Ovary (tissue), 3 donors: Measurements from ENCODE around the gene MED12.

ENCODE experiments used
- EP300 ChIP-seq: sonication (generic); formaldehyde crosslinking; IDR thresholded peaks from one replicate; pipeline ENCODE4 v1.6.1; 2017; ENCODE audit warnings: antibody characterized with exemption
- POLR2A ChIP-seq: fragments of 450-650 bp; IDR thresholded peaks from one replicate; pipeline ENCODE4 v1.6.1; 2017; ENCODE audit warnings: antibody characterized with exemption, mild to moderate bottlenecking, moderate library complexity
- TF ChIP-seq, protein P1 (sequence below), 3 donors: fragments of 450-650 bp in 2 of 3; fragments of 200-600 bp in 1 of 3; IDR thresholded peaks; one replicate each; pipeline versions ENCODE4 v1.5.1 to v1.8.0; 2016 to 2022; ENCODE audit warnings: antibody characterized with exemption in 3 of 3, mild to moderate bottlenecking in 1 of 3
- donor health status: DM: no; HTN: no; CAD: no.

DNA sequence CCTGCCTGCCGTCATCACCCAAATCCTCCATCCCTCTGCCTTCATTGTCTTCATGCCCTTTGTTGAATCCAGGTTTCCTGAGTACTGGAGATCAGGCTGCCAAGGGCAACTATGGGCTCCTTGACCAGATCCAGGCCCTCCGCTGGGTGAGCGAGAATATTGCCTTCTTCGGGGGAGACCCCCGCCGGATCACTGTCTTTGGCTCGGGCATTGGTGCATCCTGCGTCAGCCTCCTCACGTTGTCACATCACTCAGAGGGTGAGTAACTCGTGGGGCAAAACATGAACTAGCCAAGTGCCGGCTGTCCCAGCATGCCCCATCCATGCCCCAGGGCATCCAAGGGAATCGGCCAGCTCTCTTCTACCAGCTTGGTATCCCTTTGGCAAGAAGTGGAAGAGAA, 45.7 kb downstream of the MED12 start:
- TF ChIP-seq, protein P1, sequence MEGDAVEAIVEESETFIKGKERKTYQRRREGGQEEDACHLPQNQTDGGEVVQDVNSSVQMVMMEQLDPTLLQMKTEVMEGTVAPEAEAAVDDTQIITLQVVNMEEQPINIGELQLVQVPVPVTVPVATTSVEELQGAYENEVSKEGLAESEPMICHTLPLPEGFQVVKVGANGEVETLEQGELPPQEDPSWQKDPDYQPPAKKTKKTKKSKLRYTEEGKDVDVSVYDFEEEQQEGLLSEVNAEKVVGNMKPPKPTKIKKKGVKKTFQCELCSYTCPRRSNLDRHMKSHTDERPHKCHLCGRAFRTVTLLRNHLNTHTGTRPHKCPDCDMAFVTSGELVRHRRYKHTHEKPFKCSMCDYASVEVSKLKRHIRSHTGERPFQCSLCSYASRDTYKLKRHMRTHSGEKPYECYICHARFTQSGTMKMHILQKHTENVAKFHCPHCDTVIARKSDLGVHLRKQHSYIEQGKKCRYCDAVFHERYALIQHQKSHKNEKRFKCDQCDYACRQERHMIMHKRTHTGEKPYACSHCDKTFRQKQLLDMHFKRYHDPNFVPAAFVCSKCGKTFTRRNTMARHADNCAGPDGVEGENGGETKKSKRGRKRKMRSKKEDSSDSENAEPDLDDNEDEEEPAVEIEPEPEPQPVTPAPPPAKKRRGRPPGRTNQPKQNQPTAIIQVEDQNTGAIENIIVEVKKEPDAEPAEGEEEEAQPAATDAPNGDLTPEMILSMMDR (IDR thresholded peaks at IDR 0.05): no peak
- TF ChIP-seq POLR2A: no peak
- TF ChIP-seq EP300: no peak
